HL-60/S4 treated with phorbol 12-myristate 13-acetate at 8.2 ng/mL for 4 days and 3 days (cell line): ENCODE results near the gene ZCCHC14.
"Not testable (repeated sequence)": the region's sequence is repeated elsewhere in the genome, so short reads cannot be mapped to it uniquely, and the experiment has no call there.

Experiments
- in situ Hi-C: fragments of 300-500 bp; cut with MboI; formaldehyde crosslinking; loops from 2 replicates; pipeline ENCODE4 v1.15.0; 2022; ENCODE audit warnings: low sequenced_read_pairs

The ZCCHC14 gene

GRCh38 chr16:87482670-87483069 lies 10.2 kb downstream of the ZCCHC14 start:
- in situ Hi-C loops, result not testable (repeated sequence)

- in situ Hi-C loops, result no loop called here
Measured at GRCh38 chr16:87482266-87482665, 10.6 kb downstream of the ZCCHC14 start.

DNA sequence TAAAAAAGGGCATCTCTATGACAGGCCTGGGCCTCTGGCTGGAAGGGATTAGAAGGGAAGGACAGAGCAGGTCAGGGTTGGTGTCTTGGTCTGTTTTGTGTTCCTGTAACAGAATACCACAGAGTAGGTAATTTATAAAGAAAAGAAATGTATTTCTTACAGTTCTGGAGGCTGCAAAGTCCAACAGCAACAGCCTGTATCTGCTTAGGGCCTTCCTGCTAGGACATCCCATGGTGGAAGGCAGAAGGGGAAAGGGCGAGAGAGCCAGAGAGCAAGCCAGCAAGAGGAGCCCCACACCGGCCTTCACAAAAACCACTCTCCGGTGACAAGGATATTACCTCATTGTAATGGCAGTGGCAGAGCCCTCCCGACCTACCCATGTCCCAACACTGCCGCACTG lies 11.1 kb downstream of the ZCCHC14 start:
- in situ Hi-C loops, result not testable (repeated sequence)

GRCh38 chr16:87477209-87477981 lies 15.4 kb downstream of the ZCCHC14 start:
- in situ Hi-C loops, result not testable (repeated sequence)

DNA sequence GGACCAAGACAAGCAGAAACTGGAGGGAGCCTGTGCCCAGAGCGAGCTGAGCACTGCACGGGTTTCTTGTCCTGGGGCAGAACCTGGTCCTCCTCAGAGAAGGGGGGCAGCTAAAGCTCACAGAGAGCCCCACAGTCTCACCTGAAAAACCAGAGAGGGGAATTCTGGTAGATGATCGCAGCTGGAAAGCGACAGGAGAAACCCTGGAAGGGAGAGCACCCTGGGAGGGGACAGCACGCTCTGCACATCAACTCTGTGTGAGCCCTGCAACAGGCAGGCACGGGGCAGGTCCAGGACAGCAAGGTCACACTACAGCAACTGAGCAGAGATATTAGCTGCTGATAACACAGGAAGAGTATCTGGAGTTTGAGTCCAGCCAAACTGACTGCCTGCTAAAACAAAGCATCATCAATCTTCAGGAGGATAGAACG lies 18.2 kb downstream of the ZCCHC14 start:
- in situ Hi-C loops, result no loop called here

GRCh38 chr16:87474017-87474416 lies 18.8 kb downstream of the ZCCHC14 start:
- in situ Hi-C loops, result no loop called here

DNA sequence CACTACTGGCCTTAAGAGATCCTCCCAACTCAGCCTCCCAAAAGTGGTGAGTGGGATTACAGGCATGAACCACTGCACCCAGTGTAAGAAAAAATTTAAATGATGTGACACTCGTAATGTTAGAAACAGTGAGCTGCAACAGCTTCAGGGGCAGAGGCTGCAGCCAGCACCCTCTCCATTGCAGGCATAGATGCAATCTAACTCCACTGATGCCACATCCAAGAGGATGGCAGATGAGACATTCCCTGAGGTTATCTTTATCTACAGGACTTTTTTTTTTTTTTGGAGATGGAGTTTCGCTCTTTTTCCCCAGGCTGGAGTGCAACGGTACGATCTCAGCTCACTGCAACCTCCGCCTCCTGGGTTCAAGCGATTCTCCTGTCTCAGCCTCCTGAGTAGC lies 19.9 kb downstream of the ZCCHC14 start:
- in situ Hi-C loops, result no loop called here

GRCh38 chr16:87472142-87472778 lies 20.6 kb downstream of the ZCCHC14 start:
- in situ Hi-C loops, result no loop called here

DNA sequence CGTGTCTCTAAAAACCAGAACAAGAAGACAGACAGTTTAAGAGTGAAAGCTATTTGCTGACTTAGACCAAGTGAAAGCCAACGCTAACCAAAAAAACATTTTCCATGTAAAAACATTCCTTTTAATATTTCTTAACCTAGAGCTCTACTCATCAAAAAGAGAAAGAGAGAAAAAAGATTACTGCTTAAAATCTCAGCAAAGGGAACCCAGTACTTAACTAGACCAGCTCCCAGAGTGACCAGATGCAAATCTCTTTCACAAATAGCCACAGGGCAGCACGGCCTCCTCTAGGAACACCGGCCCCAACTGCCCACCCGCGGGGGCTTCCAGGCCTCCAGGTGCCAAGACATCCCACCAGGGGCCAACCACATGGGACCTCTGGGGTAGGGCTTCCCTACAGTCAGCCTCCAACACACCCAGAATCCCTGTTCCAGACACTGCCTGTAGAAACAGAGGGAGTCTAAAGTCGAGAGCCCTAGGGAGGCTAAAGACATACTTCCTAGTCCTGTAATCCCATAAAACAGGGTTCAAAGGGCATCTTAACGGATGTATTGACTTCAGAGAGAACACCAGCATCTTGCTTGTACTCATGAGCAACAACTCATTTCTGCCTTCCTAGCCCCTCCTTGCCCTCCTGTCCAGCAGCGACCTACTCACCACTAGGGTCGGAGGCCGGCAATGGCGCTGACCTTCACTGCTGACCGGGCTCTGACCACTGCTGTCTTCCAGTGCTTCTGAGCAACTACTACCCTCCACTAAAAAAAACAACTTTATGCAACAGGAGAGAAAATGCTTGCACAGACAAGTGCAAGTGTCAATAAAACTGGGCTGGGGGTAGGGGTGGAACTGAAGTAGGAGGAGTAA lies 21.3 kb downstream of the ZCCHC14 start:
- in situ Hi-C loops, result no loop called here

DNA sequence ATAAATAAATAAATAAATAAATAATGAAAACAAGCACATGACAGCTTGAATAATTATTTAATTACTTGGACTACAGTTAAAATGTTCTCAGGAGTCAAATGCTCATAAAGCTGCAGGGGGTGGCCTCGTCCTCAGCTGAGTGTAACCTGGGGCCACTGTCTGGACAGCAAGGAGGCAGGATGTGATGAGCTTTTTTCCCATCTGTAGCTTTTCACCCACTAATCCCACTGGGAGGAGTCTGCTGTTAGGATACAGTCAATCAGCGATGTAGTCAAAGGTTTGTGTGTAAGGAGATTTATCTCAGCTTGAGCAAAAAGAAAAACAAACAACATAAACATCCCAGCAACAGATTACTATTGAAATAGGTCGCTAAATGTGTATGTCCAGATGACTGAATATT lies 22.5 kb downstream of the ZCCHC14 start:
- in situ Hi-C loops, result no loop called here

- in situ Hi-C loops, result no loop called here
Measured at GRCh38 chr16:87469169-87469568, 23.7 kb downstream of the ZCCHC14 start.

- in situ Hi-C loops, result no loop called here
Measured at GRCh38 chr16:87468550-87468949, 24.3 kb downstream of the ZCCHC14 start.

- in situ Hi-C loops, result no loop called here
Measured at GRCh38 chr16:87466975-87467501, 25.8 kb downstream of the ZCCHC14 start.

DNA sequence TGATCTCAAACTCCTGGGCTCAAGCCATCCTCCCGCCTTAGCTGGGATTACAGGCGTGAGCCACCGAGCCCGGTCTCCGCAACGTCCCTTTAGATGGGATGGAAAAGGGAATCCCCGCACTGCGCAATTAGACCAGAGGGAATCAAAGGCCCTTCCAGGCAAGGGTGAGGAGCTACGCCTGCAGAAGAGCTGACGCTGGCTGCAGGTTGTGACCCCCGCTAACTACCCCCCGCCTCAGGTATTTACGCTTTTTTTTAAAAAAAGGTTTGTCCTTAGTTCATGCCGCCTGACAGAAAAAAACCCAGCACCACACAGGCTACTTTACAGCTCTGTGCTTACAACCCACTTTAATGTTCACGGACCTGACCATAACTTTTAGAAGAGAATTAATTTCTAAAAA lies 26.9 kb downstream of the ZCCHC14 start:
- in situ Hi-C loops, result no loop called here

GRCh38 chr16:87465306-87465705 lies 27.5 kb downstream of the ZCCHC14 start:
- in situ Hi-C loops, result no loop called here

- in situ Hi-C loops, result no loop called here
Measured at GRCh38 chr16:87464691-87465300, 28.0 kb downstream of the ZCCHC14 start.

DNA sequence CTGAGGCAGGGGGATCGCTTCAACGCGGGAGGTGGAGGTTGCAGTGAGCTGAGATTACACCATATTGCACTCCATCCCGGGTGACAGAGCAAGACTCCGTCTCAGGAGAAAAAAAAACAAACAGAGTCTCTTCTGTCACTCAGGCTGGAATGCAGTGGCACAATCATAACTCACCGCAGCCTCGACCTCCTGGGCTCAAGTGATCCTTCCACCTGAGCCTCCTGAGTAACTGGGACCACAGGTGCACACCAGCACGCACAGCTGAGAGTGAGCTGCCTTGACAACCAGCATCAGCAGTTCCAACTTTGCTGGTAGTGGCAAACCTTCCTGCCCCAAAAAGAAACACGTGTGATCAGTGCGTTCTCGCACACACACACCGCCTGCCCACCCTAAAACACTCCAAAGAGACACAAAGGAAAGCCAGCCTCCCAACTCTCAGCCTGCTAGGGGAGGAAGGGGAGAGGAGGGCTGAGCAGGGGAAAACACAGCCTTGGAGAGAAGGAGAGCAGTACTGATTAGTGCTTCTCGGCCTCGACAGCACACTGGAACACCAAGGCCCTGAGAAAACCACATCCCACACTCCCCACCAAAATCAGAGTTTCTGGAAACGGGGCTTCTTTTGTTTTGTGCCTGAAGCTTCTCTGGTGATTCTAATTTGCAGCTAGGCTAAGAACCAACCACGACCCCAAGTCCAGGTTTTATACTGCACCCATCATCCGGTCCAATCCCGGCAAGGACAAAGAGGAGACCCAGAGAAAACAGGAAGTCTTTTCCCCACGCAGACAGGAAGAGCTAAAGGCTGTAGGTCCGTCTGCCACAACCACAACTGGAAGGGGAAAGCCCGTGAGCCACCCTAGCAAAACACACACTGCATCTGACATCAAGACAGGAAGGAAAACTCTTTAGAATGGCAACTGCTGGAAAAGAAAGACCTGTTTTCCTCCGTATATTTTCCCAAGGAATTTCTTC lies 28.8 kb downstream of the ZCCHC14 start:
- in situ Hi-C loops, result no loop called here

DNA sequence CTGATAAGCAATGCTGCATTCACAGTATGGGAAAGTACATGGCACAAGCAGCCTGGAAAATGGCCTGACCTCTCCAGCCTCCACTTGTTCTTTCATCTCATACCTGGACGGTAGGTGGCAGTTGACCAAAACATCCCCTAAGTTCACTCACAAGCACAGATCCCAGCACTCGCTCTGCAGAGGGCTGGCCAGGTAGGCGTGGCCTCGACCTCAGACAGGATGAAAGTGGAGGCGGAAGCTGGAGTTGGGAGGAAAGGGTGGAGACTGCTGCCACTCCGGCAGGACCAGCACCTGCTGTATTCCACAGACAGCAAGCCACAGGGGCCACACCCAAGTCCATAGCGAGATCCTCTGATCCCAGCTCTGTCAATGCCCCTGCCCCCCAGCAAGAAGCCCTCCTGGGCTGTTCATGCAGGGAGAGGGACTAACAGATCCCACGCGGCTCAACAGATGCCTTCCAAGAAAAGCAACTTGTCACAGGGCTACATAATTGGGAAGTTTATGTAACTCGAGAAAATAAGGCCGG lies 31.3 kb downstream of the ZCCHC14 start:
- in situ Hi-C loops, result no loop called here

- in situ Hi-C loops, result no loop called here
Measured at GRCh38 chr16:87460936-87461335, 31.9 kb downstream of the ZCCHC14 start.
